Spleen (tissue), 7 donors: ENCODE results near the gene CYBA.

ENCODE experiments used
- CTCF ChIP-seq, 11 experiments: fragments of 200-600 bp in 7 of 11; fragments of 450-650 bp in 4 of 11; sonication (generic) in 4 of 11; IDR thresholded peaks in 8 of 11; conservative IDR thresholded peaks in 3 of 11; 1 replicate in 7 of 11; 2 replicates in 4 of 11; pipeline versions ENCODE4 v1.4.0 to v1.8.0; 2016 to 2021; ENCODE audit warnings: antibody characterized with exemption in 11 of 11, inconsistent platforms in 4 of 11, mild to moderate bottlenecking in 1 of 11
- POLR2A ChIP-seq, 3 donors: fragments of 450-650 bp; IDR thresholded peaks; one replicate each; pipeline ENCODE4 v1.5.1; 2017; ENCODE audit warnings: antibody characterized with exemption in 3 of 3, mild to moderate bottlenecking in 1 of 3
- donor health status: DM: no; HTN: no; CAD: no; lungs with moderate emphysema.
- donor health status: DM: no; HTN: no; CAD: no.
- donor health status: DM: no; HTN: no; CAD: no.

GRCh38 chr16:88692861-88693260 is 42.0 kb upstream of the CYBA start:
- TF ChIP-seq POLR2A (IDR thresholded peaks at IDR 0.05) (no peak), CTCF (IDR thresholded peaks at IDR 0.05 in 8 of 11, conservative IDR thresholded peaks at IDR 0.05 in 3 of 11) (no peak)
